GM12873 (cell line): ENCODE measurements around the gene ELMO1.

Experiments used
- CTCF ChIP-seq: IDR thresholded peaks from 2 replicates; pipeline ENCODE4 v1.5.1; 2012; ENCODE audit warnings: low read depth, mild to moderate bottlenecking, moderate library complexity, low read length, control low read depth; ENCODE audit not compliant: insufficient read depth; ENCODE audit errors: missing control alignments

ELMO1 gene

DNA sequence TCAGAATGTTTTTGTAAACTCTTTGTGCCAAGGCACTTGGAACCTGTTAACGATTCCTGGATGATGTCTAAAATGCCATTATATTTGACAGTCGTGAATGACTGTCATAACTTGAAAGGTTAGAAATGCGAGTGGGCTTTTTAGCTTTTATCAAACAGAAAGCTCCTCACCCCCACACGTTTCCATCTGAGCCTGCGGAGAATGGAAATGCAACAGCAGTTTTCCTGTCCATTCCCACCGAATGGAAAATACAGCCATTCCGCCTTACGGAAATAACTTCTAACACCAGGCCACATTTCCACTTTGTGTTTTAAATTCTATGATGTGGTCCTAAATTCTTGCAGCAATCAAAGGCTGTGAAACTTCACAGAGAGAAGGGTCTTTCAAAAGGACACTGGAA is 83.8 kb downstream of the ELMO1 start:
- TF ChIP-seq CTCF, result no peak

GRCh38 chr7:37363536-37364491 is 84.8 kb downstream of the ELMO1 start:
- TF ChIP-seq CTCF, result no peak

DNA sequence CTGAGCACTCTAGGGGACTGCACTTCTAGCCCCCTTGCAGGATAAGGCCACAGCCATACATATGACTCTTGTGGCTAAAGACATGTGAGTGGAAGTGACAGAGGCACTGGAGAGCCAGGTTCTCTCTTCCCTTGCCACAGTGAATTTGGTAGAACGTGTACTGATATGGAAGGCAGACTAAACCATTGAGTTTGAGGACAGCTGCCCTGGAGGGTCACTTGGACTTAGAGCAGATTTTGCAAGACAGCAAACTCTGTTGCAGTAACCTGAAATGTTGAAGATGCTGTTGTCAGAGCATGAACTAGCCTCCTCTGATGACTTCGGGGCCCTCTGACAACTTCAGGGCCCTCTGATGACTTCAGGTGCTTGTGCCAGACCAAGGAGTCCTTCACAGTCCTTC is 85.9 kb downstream of the ELMO1 start:
- TF ChIP-seq CTCF, result no peak

DNA sequence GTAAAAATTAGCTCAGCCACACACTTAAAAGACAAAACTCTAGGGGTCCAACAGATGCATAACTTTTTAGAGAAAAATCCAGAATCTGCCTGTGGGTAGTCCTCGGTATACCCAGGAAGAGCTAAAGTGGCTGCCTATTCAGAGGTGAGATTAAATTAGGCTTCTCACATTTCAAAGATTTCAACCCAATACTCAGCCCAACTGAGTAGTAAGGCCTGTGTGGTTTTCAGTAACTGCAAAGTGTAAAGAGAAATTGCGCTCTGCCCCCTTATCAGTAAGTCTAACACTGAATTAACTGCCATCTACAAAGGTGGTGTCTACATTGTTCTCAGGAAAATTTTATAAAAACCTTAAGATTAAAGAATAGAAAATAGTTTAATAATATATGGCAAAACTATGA is 88.2 kb downstream of the ELMO1 start:
- no peak for TF ChIP-seq CTCF

DNA sequence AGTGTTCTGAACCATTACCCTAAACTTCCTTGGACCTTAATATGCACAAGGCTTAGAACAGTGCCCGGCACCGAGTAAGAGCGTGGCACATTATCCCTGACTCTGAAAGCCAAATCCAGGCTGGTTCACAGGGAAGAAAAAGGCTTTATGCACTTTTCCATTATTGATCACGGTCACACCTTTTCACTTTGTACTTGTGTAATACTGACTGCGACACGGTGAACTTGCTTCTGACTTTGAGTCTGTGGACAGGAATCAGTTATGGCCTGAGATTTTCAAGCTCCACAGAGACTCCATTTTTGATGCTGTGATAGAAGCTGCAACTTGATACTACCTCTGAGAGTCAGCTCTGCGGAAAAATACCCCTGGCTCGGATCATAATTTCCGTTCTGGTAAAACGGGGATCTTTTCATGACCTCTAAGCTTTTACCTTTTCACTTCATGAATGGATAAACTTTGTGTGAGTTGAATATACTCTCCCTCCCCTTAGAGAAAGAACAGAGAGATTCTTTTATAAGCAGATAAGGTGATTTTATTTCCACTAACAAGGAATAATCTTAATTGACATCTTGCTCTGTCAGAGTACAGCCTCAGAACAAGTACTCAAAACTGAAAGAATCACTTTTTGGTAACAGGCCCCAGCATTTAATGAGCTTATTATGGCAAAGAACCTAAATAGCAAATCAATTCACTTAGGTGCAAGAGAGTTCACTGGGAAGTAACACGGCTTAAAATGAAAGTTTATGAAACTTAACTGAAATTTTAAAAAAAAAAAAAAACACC is 88.8 kb downstream of the ELMO1 start:
- TF ChIP-seq CTCF, result no peak

- no peak for TF ChIP-seq CTCF
Observed at GRCh38 chr7:37359180-37359579, 89.5 kb downstream of the ELMO1 start.

GRCh38 chr7:37357637-37357996 is 91.0 kb downstream of the ELMO1 start:
- no peak for TF ChIP-seq CTCF
